Stimulated activated CD4-positive, alpha-beta T cell treated with anti-CD3 and anti-CD28 coated beads, Interleukin-15, amount 100 ng/mL, for 48 hours (primary cell): ENCODE results near the gene POPDC2.
"Not testable (repeated sequence)": the region's sequence is repeated elsewhere in the genome, so short reads cannot be mapped to it uniquely, and the experiment has no call there.

ENCODE experiments used
- DNase-seq, 2 donors: peaks; one replicate each; pipeline ENCODE4 v3.0.0-alpha.2; 2020; ENCODE audit warnings: low read depth in 2 of 2

Gene POPDC2, protein sequence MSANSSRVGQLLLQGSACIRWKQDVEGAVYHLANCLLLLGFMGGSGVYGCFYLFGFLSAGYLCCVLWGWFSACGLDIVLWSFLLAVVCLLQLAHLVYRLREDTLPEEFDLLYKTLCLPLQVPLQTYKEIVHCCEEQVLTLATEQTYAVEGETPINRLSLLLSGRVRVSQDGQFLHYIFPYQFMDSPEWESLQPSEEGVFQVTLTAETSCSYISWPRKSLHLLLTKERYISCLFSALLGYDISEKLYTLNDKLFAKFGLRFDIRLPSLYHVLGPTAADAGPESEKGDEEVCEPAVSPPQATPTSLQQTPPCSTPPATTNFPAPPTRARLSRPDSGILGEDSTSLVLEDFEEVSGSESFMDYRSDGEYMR

DNA sequence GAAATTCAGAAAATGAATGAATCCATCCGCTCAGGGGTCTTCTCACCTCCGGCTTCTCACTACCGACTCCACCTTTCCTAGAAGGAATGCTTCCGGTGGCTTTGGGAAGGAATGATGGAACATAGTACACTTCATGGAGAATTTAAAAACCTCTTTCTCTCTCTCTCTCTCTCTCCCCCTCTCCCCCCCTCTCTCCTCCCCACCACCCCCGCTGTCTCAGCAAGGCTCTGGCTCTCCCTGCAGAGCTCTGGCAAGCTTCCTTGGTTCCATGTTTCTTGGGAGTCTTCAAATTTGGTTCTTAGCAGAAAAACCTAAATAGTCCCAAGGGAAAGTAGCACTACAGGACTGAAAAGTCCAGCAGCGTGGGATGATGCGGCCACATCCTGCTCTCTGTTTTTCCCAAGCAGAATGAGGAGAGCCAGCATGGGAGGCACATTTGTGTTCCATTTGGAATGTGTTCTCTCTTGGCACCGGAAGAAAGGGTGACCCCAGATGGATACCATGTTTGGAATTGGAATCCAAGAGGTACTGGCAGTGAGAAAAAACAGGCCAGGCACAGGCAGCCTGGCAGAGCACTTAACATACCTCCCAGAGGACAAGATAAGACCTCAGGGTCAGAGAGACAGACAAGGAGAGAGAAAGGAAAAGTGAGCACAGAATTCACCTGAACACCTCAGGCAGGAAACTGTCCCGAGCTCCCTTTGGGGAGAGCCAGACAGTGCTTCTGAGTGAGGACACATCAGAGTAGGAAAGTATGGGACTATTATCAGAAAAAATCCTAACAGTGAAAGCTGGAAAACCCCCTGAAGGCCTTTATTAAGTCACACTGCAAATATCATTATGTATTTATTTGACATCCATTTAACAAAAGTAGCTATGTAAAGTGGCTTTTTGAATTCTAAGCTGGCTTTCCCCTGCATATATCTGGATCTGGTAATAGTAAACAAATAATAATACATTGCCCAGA lies at the start of gene POPDC2:
TSS of gene POPDC2 (minus strand) at position 116 of the 967 bp plus-strand sequence. CDS start 166 bp downstream, outside the sequence.
- no peak for DNase-seq

DNA sequence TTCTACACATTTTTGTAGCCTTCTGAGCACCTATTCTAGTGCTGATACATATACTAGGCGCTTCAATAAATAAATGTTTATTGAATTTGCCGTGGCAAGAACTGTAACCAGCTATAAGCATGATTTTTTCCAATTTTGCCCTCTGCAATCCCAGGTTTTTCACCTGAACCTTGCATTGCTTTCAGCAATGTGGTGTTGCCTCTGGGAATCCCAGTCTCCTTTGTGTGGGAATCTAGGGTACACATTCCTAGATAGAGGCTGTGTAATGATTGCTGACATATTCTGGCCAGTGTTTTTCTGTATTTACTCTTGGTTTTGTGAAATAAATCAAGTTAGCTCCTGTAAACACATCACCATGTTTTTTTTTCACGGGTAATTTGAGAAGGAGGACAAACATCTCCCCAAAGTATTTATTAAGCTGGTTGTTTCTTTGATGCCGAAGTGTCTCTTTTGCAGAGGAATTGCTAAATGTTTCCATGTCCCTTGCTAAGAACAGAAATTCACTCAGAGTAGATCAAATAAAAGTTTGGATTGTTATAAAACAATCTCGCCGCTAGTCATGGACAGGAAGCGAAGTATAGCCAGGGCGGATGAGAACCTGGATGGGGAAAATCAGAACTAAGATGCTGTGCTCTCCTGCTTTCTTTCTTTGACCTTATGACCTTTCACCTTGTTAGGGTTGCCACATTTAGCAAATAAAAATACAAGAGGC lies 43.6 kb upstream of the POPDC2 start:
- no peak for DNase-seq

DNA sequence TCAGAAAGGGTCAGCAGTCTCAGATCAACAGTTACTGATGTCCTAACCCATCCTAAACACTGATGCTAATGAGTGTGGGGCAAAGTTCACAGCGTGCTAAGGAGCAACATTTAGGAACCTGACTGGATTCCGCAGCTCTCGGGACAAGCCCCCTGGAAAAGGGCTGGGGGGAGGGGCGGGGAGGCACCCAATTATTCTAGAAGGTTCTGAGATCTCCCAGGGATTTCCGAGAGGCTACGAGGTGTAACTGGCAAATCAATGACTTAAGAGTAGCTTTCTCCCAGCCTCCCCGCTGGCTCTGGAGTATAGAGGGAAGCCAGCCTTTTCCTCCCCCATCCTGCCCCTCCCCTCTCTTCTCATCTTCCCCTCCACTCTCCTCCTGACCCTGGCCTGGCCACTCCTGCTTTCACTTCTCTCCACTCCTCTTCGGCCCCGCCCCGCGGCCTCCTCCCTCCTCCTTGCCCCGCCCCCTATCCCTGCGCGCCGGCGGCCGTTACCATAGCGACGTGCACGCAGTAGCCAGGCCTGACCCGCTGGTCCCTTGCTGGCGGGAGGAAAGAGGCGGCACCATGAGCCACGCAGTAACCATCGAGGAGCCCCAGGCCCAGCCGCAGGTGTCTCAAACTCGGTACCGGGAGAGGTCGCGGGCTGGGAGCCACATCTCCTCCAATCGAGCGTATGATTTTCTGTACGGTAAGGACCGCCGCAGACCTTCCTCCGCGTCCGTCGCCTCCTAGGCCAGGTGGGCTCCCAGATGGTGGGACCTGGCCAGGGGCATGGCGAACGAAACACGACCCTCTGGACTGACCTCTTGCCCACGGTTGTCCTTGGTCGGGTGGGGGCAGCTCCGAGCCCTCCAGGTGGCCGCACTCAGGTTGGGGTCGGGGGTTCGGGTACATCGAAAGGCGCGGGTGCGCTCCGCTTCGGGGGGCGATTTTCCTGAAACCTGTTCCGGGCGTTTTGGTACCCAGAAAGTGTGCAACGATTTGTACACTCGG lies 42.4 kb upstream of the POPDC2 start, which contains the start of gene CFAP91:
TSS of gene CFAP91 (plus strand) at position 493 of the 998 bp plus-strand sequence. CDS start at position 570, 77 bp downstream.
- DNase-seq, result peak; percentile 70 to 81

- DNase-seq, result no peak
Observed at GRCh38 chr3:119700920-119701734, 40.7 kb upstream of the POPDC2 start.

- DNase-seq, result peak in 1 of 2 donors; percentile 19
Observed at GRCh38 chr3:119700269-119700919, 40.0 kb upstream of the POPDC2 start.

- DNase-seq, result no peak
Observed at GRCh38 chr3:119697394-119697793, 37.0 kb upstream of the POPDC2 start.

- no peak for DNase-seq
Observed at GRCh38 chr3:119695480-119695879, 35.1 kb upstream of the POPDC2 start.

GRCh38 chr3:119690043-119690656 lies 29.8 kb upstream of the POPDC2 start:
- no peak for DNase-seq

DNA sequence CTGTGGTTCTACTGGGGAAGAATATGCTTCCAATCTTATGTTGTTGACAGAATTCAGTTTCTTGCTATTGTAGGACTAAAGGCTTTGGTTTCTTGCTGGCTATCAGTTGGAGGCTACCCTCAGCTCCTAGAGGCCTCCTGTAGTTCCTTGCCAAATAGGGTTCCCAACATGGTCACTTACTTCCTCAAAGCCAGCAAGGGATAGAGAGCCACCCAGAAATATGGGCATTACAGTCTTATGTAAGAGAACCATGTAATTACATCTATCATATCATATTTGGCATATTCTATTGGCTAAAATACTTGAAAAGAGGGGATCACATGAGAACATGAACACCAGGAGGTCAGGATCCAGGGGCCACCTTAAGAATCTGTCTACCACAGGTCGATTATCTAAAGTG lies 23.0 kb upstream of the POPDC2 start:
- DNase-seq, result no peak

GRCh38 chr3:119681279-119681678 lies 20.9 kb upstream of the POPDC2 start:
- no peak for DNase-seq

- no peak for DNase-seq
Observed at GRCh38 chr3:119679874-119680273, 19.5 kb upstream of the POPDC2 start.

DNA sequence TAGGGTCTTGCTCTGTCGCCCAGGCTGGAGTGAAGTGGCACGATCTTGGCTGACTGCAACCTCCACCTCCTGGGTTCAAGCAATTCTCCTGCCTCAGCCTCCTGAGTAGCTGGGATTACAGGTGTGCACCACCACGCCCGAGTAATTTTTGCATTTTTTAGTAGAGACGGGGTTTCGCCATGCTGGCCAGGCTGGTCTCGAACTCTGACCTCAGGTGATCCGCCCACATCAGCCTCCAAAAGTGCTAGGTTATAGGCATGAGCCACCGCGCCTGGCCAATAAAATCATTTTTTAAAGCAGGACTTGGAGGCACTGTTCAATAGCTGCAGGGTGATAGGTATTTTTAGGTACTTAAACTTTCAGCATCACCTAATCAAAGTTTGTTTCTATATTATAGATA lies 17.8 kb upstream of the POPDC2 start:
- not testable (repeated sequence) for DNase-seq

DNA sequence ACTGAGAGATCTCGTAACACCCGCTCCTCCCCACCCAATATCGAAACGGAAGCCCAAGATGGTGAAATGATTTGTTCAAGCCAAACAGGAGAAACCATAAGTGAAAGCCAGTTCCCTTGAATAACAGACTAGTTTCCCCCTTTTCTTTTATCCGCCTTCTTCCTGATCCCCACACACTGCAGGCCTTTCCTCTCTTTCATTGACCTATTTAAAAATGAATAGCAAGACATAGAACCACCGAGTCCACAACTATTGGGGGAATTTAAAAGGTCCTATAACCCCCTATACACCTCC lies 17.2 kb upstream of the POPDC2 start:
- no peak for DNase-seq

DNA sequence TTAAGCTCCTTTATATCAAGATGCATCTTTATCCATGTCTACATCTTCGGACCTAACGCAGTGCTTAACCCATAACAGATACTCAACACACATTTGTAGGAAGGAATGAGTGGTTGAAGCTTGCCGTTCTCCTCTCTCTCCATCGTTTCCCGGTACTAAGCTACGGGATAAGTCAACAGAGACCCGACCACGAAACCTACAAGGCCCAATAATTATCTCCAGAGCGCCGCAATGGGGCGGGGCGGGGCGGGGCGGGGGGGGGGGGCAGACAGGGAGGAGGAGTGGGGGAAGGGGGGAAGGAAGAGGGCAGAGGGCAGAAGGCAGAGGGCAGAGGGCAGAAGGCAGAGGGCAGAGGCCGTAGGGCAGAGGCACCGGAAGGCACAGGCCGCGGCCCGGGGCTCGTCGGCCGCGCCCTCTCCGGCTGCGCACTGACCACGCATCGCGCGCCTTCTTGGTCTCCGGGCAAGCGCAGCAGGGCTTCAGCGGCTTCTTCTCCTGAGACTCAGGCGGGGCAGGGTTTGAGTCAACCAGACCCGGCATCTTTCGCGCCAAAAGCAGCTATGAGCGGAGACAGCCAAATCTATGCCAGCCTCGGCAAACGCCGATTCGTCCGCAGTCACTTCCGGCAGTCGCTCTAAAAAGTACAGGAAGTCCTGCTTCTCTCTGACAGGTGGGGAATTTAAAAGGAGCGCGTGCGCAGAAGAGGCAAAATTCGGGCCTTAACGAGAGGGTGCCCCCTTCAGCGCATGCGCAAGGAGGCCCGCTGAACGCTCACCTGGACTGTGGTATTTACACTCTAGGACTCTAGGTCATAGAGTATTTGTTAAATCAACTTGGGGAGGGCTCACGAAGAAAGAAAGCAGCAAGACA lies 16.6 kb upstream of the POPDC2 start, which contains the start of gene COX17:
TSS of gene COX17 (minus strand) at position 636 of the 870 bp plus-strand sequence. CDS start at position 540, 96 bp downstream.
- peak; percentile 92 to 93 for DNase-seq

GRCh38 chr3:119676020-119676419 lies 15.6 kb upstream of the POPDC2 start:
- DNase-seq, result no peak

- DNase-seq, result no peak
Observed at GRCh38 chr3:119675188-119675874, 14.9 kb upstream of the POPDC2 start.

- no peak for DNase-seq
Observed at GRCh38 chr3:119673875-119674274, 13.5 kb upstream of the POPDC2 start.
